HCT116 (cell line): ENCODE results near the gene SHISA6. TPM values are rescaled to one million over a fixed set of nuclear protein-coding genes. Genes with fewer than 3 reads are reported as not detected.

ENCODE experiments used
- ATAC-seq: fragments of 200-7000 bp; cut with Tn5 transposase; 2 replicates; pipeline ENCODE4 v1.9.1; 2020; ENCODE audit warnings: mild to moderate bottlenecking, moderate library complexity
- BruUV-seq: library from RNA; stranded (reverse); fragments of 400-500 nt; replicated peaks from 2 replicates; lab custom pipeline; 2021; lab: Mats Ljungman, UMichigan
- CTCF ChIA-PET: fragments of 300-600 bp; sonication (Branson Sonifier 250); formaldehyde crosslinking; loops from one replicate; lab custom pipeline; 2021; ENCODE audit warnings: antibody characterized with exemption; lab: Charles Lee
- POLR2A ChIA-PET: fragments of 300-600, 350-600 bp; sonication (Branson Sonifier 250); formaldehyde crosslinking; loops from one replicate; lab custom pipeline; 2021; ENCODE audit warnings: antibody characterized with exemption; lab: Charles Lee
- RAD21 ChIA-PET, 2 experiments: fragments of 300-600 bp; sonication (Branson Sonifier 250); formaldehyde crosslinking; loops; one replicate each; lab custom pipeline; 2023; ENCODE audit warnings: low total read pairs in 2 of 2; ENCODE audit not compliant: uncharacterized antibody in 2 of 2, unreplicated experiment in 2 of 2, low non-redundant PET in 1 of 2; lab: Charles Lee
- DNase-seq: peaks from one replicate; pipeline ENCODE4 v3.0.0-alpha.2; 2010; ENCODE audit warnings: low read depth, low spot score
- H2AFZ ChIP-seq: fragments of 200-600 bp; shearing (Covaris generic), sonication (generic); 2 replicates; pipeline ENCODE4 v1.6.1; 2017; ENCODE audit warnings: low read depth, mixed run types, mixed read lengths, antibody characterized with exemption, low read length; ENCODE audit not compliant: poor library complexity, severe bottlenecking
- H3K27ac ChIP-seq: 2 replicates; pipeline ENCODE4 v1.5.1; 2012; ENCODE audit warnings: low read depth, low read length
- H3K27me3 ChIP-seq: fragments of 200-600 bp; sonication (generic); 2 replicates; pipeline ENCODE4 v1.6.1; 2016; ENCODE audit warnings: mixed run types, low read length, mixed read lengths; ENCODE audit not compliant: insufficient read depth
- H3K36me3 ChIP-seq, 2 experiments: fragments of 200-500 bp in 1 of 2; fragments of 200-600 bp in 1 of 2; sonication (Bioruptor generic) in 1 of 2; sonication (generic) in 1 of 2; 2 replicates each; pipeline versions ENCODE4 v1.5.1 to v1.6.1; 2014 to 2016; ENCODE audit warnings: low read length in 2 of 2, inconsistent platforms in 1 of 2, mixed read lengths in 1 of 2, mixed run types in 1 of 2; ENCODE audit not compliant: insufficient read depth in 2 of 2, control insufficient read depth in 1 of 2
- H3K4me1 ChIP-seq, 2 experiments: fragments of 200-600 bp in 1 of 2; sonication (generic) in 1 of 2; 2 replicates each; pipeline versions ENCODE4 v1.5.1 to v1.6.1; 2012 to 2017; ENCODE audit warnings: low read length in 2 of 2, inconsistent platforms in 1 of 2, mild to moderate bottlenecking in 1 of 2, mixed read lengths in 1 of 2, mixed run types in 1 of 2, moderate library complexity in 1 of 2; ENCODE audit not compliant: insufficient read depth in 2 of 2, control insufficient read depth in 1 of 2
- H3K4me2 ChIP-seq: fragments of 200-600 bp; sonication (generic); 2 replicates; pipeline ENCODE4 v1.6.1; 2017; ENCODE audit warnings: mixed run types, low read length, mixed read lengths
- H3K4me3 ChIP-seq, 2 experiments: fragments of 200-600 bp in 1 of 2; sonication (generic) in 1 of 2; replicated peaks in 1 of 2; 2 replicates each; pipeline ENCODE4 v1.5.1; 2011 to 2016; ENCODE audit warnings: low read length in 2 of 2, control low read depth in 1 of 2, low read depth in 1 of 2, mild to moderate bottlenecking in 1 of 2, mixed read lengths in 1 of 2, mixed run types in 1 of 2
- H3K79me2 ChIP-seq: fragments of 200-600 bp; sonication (generic); 2 replicates; pipeline ENCODE4 v1.6.1; 2017; ENCODE audit warnings: mild to moderate bottlenecking, mixed run types, low read length, moderate library complexity, mixed read lengths; ENCODE audit not compliant: insufficient read depth
- H3K9ac ChIP-seq: fragments of 200-600 bp; sonication (generic); 2 replicates; pipeline ENCODE4 v1.6.1; 2016; ENCODE audit warnings: low read length, mixed read lengths
- H3K9me2 ChIP-seq: fragments of 200-600 bp; sonication (generic), shearing (Covaris generic); 2 replicates; pipeline ENCODE4 v1.6.1; 2017; ENCODE audit warnings: mixed run types, mild to moderate bottlenecking, moderate library complexity; ENCODE audit not compliant: insufficient read depth
- H3K9me3 ChIP-seq, 2 experiments: fragments of 200-500 bp in 1 of 2; fragments of 200-600 bp in 1 of 2; sonication (Bioruptor generic) in 1 of 2; sonication (generic) in 1 of 2; 2 replicates each; pipeline ENCODE4 v1.6.1; 2014 to 2017; ENCODE audit warnings: low read length in 2 of 2, mixed read lengths in 2 of 2, inconsistent platforms in 1 of 2, low read depth in 1 of 2, mild to moderate bottlenecking in 1 of 2, mixed run types in 1 of 2, moderate library complexity in 1 of 2; ENCODE audit not compliant: control insufficient read depth in 1 of 2, insufficient read depth in 1 of 2
- H4K20me1 ChIP-seq: fragments of 200-600 bp; sonication (generic), shearing (Covaris generic); 2 replicates; pipeline ENCODE4 v1.6.1; 2017; ENCODE audit warnings: mixed run types, mild to moderate bottlenecking, moderate library complexity; ENCODE audit not compliant: insufficient read depth
- CBX3 ChIP-seq: IDR thresholded peaks from 2 replicates; pipeline ENCODE4 v1.6.1; 2012; ENCODE audit warnings: low read depth
- JUND ChIP-seq: IDR thresholded peaks from 2 replicates; pipeline ENCODE4 v1.6.1; 2012
- SP1 ChIP-seq: IDR thresholded peaks from 2 replicates; pipeline ENCODE4 v1.6.1; 2012; ENCODE audit warnings: low read depth
- intact Hi-C: fragments of 100-400 bp; cut with micrococcal nuclease; formaldehyde crosslinking; loops from 2 replicates; pipeline ENCODE4 v1.10.0; 2022
- total RNA-seq: library from RNA; stranded (reverse); gene quantifications from one replicate; pipeline ENCODE4 v1.2.1, GENCODE V29; 2021; ENCODE audit not compliant: unreplicated experiment
- TF ChIP-seq, protein P1 (sequence below): IDR thresholded peaks from 2 replicates; pipeline ENCODE4 v1.6.1; 2012
- TF ChIP-seq, protein P2 (sequence below): IDR thresholded peaks from 2 replicates; pipeline ENCODE4 v1.6.1; 2012; ENCODE audit warnings: low read depth

The SHISA6 gene
- total RNA-seq, 1 experiment from 2014 or later = not detected

GRCh38 chr17:11430751-11431150 is 189.7 kb downstream of the SHISA6 start:
- intact Hi-C loops = no loop called here
- Histone ChIP-seq H3K4me3 (no peak overlapping the region), H3K27ac (no peak overlapping the region), H3K9ac (no peak overlapping the region), H4K20me1 (no peaks in the 10 kb centered on the region), H3K79me2 (no peaks in the 10 kb centered on the region), H2AFZ (no peak overlapping the region), H3K4me2 (no peak overlapping the region), H3K27me3 (no peaks in the 10 kb centered on the region), H3K4me1 (no peaks in the 10 kb centered on the region), H3K9me3 (peaks cover 0 to 23% of the 10 kb centered on the region in 2 experiments; a peak in 2 of 4 replicates), H3K9me2 (no peaks in the 10 kb centered on the region), H3K36me3 (no peaks in the 10 kb centered on the region)
- BruUV-seq = no TSS peak
- CTCF ChIA-PET = no interaction called here
- RAD21 ChIA-PET = no interaction called here
- DNase-seq (no peak), ATAC-seq (no peak)
- POLR2A ChIA-PET = no interaction called here
- TF ChIP-seq JUND = no peak
- no peak for TF ChIP-seq SP1
- TF ChIP-seq CBX3 = no peak
- TF ChIP-seq, protein P1, sequence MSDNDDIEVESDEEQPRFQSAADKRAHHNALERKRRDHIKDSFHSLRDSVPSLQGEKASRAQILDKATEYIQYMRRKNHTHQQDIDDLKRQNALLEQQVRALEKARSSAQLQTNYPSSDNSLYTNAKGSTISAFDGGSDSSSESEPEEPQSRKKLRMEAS = no peak
- TF ChIP-seq, protein P2, sequence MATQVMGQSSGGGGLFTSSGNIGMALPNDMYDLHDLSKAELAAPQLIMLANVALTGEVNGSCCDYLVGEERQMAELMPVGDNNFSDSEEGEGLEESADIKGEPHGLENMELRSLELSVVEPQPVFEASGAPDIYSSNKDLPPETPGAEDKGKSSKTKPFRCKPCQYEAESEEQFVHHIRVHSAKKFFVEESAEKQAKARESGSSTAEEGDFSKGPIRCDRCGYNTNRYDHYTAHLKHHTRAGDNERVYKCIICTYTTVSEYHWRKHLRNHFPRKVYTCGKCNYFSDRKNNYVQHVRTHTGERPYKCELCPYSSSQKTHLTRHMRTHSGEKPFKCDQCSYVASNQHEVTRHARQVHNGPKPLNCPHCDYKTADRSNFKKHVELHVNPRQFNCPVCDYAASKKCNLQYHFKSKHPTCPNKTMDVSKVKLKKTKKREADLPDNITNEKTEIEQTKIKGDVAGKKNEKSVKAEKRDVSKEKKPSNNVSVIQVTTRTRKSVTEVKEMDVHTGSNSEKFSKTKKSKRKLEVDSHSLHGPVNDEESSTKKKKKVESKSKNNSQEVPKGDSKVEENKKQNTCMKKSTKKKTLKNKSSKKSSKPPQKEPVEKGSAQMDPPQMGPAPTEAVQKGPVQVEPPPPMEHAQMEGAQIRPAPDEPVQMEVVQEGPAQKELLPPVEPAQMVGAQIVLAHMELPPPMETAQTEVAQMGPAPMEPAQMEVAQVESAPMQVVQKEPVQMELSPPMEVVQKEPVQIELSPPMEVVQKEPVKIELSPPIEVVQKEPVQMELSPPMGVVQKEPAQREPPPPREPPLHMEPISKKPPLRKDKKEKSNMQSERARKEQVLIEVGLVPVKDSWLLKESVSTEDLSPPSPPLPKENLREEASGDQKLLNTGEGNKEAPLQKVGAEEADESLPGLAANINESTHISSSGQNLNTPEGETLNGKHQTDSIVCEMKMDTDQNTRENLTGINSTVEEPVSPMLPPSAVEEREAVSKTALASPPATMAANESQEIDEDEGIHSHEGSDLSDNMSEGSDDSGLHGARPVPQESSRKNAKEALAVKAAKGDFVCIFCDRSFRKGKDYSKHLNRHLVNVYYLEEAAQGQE = no peak

DNA sequence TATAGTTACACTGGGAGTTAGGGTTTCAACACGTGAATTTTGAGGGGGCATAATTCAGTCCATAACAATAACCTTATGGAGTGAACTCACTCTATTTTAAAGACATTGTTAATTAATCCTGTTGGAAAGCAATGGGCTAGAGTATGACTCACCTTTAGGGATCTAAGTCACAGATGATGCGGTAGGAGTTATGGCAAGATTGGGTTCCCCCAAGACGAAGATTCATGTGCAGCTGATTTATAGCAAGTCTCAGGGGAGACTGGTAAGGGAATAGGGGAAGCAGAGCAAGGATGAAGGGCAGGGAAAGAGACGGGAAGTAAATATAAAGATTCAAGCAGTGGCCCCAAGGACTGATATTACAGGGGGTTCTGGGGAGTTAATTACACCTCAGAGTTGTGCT is 197.7 kb downstream of the SHISA6 start:
- H2AFZ ChIP-seq = no peak overlapping the region
- H3K9ac ChIP-seq = no peak overlapping the region
- H3K9me2 ChIP-seq = no peaks in the 10 kb centered on the region
- DNase-seq (no peak), ATAC-seq (no peak)
- intact Hi-C loops = no loop called here
- no peak overlapping the region for H3K27ac ChIP-seq
- H3K4me2 ChIP-seq = no peak overlapping the region
- ChIA-PET POLR2A (no interaction called here), RAD21 (no interaction called here), CTCF (no interaction called here)
- H3K4me1 ChIP-seq = no peaks in the 10 kb centered on the region
- H3K27me3 ChIP-seq = no peaks in the 10 kb centered on the region
- H4K20me1 ChIP-seq = no peaks in the 10 kb centered on the region
- TF ChIP-seq JUND = no peak
- TF ChIP-seq, protein P1 = no peak
- peaks cover 5 to 33% of the 10 kb centered on the region in 2 experiments; a peak in 2 of 4 replicates for H3K9me3 ChIP-seq
- no peaks in the 10 kb centered on the region for H3K79me2 ChIP-seq
- no peak overlapping the region for H3K4me3 ChIP-seq
- no TSS peak for BruUV-seq
- no peaks in the 10 kb centered on the region for H3K36me3 ChIP-seq
